ENCODE data around the gene GBGT1. TPM values are rescaled to one million over a fixed set of nuclear protein-coding genes. Genes with fewer than 3 reads are reported as not detected.

Gene GBGT1
- total RNA-seq, 4 donors from 2014 or later = 11.3 to 18.0 (median 15.6) TPM

DNA sequence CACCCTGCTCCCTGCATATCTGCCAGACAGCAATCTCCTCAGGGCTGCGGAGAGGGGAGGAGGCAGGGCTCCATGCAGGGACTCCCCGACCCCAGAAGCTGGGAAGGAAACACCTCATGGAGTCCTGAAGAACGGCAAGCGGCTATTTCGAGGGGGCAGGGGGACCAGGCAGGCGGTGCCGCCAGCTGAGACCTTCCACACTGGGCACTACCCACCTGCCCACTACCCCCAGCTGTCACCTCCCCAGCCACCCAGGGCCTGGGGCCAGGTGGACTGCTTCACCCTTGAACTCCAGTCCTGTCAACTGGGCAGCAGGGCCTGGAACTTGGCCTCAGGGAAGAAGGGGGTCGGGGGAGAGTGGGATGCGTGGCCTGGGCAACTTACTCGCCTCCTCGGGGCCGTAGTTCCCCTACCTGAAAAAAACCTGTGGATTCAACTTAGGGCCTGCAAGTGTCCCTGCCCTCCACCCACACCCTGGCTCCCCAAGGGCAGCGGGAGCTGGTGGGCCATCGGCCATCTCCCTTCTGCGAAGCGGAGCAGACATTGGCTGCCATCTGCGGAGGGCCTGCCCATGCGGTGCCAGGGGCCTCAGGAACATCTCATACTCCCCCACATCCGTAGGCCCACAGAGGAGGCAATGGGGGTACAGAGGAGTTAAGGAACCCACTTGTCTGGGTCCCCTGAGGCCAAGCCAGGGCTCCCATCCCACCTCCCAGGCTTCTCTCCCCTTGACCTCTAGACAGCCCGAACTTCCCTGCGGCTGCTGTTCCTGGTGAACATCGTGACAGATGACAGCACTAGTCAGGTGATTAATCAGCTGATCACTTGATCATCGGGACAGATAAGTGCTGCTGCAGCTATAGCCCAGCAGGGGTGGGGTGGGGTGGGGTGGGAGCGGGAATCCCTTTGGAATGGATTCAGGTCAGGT, 24.2 kb downstream of the GBGT1 start:
- ATAC-seq = no peak

GRCh38 chr9:133137451-133138231, 26.1 kb downstream of the GBGT1 start:
- no peak for ATAC-seq
- Histone ChIP-seq H3K9me3 (no peaks in the 10 kb centered on the region), H3K4me3 (no peak overlapping the region), H3K36me3 (no peaks in the 10 kb centered on the region), H3K27ac (peak overlapping the region in 3 of 4 donors; percentile 65 to 89 (median 81)), H3K27me3 (no peaks in the 10 kb centered on the region), H3K4me1 (peaks cover 8 to 100% (median 35%) of the 10 kb centered on the region in 3 donors)
- no CpG with 5 or more reads among the region's 16 CpGs for WGBS, 2 donors (ENCODE audit: low coverage in 1 of 2)
- TF ChIP-seq EP300 (IDR thresholded peaks at IDR 0.05) (no peak), POLR2A (IDR thresholded peaks at IDR 0.05) (no peak), POLR2AphosphoS5 (IDR thresholded peaks at IDR 0.05) (no peak)
- TF ChIP-seq, protein P1, sequence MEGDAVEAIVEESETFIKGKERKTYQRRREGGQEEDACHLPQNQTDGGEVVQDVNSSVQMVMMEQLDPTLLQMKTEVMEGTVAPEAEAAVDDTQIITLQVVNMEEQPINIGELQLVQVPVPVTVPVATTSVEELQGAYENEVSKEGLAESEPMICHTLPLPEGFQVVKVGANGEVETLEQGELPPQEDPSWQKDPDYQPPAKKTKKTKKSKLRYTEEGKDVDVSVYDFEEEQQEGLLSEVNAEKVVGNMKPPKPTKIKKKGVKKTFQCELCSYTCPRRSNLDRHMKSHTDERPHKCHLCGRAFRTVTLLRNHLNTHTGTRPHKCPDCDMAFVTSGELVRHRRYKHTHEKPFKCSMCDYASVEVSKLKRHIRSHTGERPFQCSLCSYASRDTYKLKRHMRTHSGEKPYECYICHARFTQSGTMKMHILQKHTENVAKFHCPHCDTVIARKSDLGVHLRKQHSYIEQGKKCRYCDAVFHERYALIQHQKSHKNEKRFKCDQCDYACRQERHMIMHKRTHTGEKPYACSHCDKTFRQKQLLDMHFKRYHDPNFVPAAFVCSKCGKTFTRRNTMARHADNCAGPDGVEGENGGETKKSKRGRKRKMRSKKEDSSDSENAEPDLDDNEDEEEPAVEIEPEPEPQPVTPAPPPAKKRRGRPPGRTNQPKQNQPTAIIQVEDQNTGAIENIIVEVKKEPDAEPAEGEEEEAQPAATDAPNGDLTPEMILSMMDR (IDR thresholded peaks at IDR 0.05) = no peak

More for the DNA sequence above, 24.2 kb downstream of the GBGT1 start:
- no peak overlapping the region for H3K4me3 ChIP-seq
- H3K27ac ChIP-seq = peak overlapping the region in 3 of 4 donors; percentile 21 to 81 (median 35)
- no peaks in the 10 kb centered on the region for H3K36me3 ChIP-seq
- H3K27me3 ChIP-seq = no peaks in the 10 kb centered on the region
- TF ChIP-seq, protein P1 (IDR thresholded peaks at IDR 0.05) = no peak
- no peak for TF ChIP-seq EP300 (IDR thresholded peaks at IDR 0.05)
- no CpG with 5 or more reads among the region's 24 CpGs for WGBS, 2 donors (ENCODE audit: low coverage in 1 of 2)
- peaks cover 0 to 100% (median 27%) of the 10 kb centered on the region in 3 donors for H3K4me1 ChIP-seq
- no peaks in the 10 kb centered on the region for H3K9me3 ChIP-seq

GRCh38 chr9:133135146-133135745, 28.5 kb downstream of the GBGT1 start:
- WGBS, 2 donors (ENCODE audit: low coverage in 1 of 2) = no CpG with 5 or more reads among the region's 8 CpGs
- ATAC-seq = peak; percentile 21
- Histone ChIP-seq H3K9me3 (no peaks in the 10 kb centered on the region), H3K27ac (peak overlapping the region; percentile 3 to 93 (median 85)), H3K4me3 (no peak overlapping the region), H3K27me3 (no peaks in the 10 kb centered on the region), H3K4me1 (peaks cover 8 to 95% (median 34%) of the 10 kb centered on the region in 3 donors), H3K36me3 (no peaks in the 10 kb centered on the region)
- TF ChIP-seq EP300 (IDR thresholded peaks at IDR 0.05) (no peak), POLR2AphosphoS5 (IDR thresholded peaks at IDR 0.05) (peak; percentile 81)

DNA sequence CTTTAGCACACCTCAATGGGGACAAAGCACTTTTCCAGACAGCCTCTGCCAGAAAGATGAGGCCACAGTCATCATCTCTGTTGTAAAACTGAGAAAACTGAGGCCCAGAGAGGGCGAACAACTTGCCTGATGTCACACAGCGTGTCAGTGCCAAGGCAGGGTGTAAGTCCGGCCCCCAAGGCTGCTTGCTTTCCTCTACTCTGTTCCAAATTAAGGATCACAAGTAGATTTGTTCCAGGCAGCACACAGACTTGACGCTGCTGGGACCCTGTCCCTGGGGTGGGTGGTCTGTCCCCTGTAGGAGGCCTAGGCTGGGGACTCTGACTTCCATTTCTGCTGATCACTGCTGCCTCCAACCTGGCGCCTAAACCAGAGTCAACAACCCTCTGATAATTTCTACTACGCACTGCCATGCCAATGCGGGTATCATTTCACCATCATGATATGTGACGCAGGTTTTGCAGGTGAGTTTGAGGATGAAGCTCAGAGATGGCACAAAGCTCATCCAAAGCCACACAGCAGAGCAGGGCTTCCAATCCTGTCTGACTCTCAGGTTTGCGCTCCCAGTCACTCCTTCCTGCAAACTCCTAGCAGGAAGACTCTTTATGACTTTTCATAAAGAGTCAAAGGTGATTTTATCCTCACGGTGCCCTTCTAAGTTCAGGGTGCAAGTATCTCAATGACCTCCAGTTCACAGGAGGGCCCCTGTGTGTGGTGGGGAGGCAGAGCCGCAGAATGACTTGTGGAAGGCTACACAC, 29.1 kb downstream of the GBGT1 start:
- H3K27ac ChIP-seq = peak overlapping the region; percentile 80 to 93 (median 85)
- H3K36me3 ChIP-seq = no peaks in the 10 kb centered on the region
- no peaks in the 10 kb centered on the region for H3K9me3 ChIP-seq
- peaks cover 8 to 88% (median 34%) of the 10 kb centered on the region in 3 donors for H3K4me1 ChIP-seq
- ATAC-seq = no peak
- 0% methylated on average over 1 of the region's 11 CpGs; no CpG with 5 or more reads in 1 of the 2 donors for WGBS, 2 donors (ENCODE audit: low coverage in 1 of 2)
- no peak overlapping the region for H3K4me3 ChIP-seq
- TF ChIP-seq POLR2AphosphoS5 (IDR thresholded peaks at IDR 0.05) (no peak), POLR2A (IDR thresholded peaks at IDR 0.05) (no peak), EP300 (IDR thresholded peaks at IDR 0.05) (no peak)
- TF ChIP-seq, protein P1 (IDR thresholded peaks at IDR 0.05) = no peak
- H3K27me3 ChIP-seq = no peaks in the 10 kb centered on the region

Data from gastroesophageal sphincter (tissue), 4 donors.